ENCODE results near the gene PRRC2A.

The PRRC2A gene

DNA sequence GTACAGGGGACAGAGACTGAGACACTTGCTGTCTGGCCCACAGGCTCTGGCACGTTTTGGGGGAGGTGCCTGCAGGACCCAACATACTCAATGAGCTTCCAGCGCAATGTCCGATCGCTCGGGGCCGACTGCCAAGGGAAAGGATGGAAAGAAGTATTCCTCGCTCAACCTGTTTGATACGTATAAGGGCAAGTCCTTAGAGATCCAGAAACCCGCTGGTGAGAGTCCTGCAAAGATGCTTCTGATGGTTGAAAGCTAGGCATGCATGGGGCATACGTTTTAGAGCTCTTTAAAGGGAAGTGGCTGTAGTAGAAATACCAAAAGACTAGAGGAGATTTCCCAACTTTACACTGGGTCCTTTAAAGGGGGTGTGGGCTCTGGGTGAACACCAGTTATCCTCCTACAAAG lies 2.2 kb downstream of the PRRC2A start:
- DNase-seq, result no peak
- H3K9me3 Mint-ChIP-seq, result no peaks in the 10 kb centered on the region

DNA sequence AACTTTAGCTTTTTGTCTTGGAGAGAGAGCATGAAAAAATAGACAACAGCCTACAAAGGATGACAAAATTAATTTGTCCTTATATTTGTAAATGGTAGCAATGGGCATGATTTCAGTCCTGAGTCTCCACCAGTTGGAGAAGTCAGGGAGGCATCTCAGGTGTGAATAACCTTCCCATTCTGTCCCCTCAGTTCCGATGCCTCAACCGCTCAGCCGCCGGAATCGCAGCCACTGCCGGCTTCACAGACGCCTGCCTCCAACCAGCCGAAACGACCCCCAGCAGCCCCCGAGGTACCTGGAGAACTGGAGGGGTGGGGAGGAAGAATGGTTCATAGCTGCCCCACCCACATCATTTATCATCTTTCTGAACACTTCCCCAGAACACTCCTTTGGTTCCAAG lies 3.6 kb downstream of the PRRC2A start:
- peaks cover 71% of the 10 kb centered on the region for H3K36me3 Mint-ChIP-seq
- H3K27ac Mint-ChIP-seq, result no peak overlapping the region
- CTCF ChIA-PET, result interaction anchor here (0.9 kb wide), 1 partner anchor 26 kb away, joined by 3 read pairs; no protein-coding TSS in a partner anchor

More for the DNA sequence above, 2.2 kb downstream of the PRRC2A start:
- peaks cover 42% of the 10 kb centered on the region for H3K4me1 Mint-ChIP-seq
- CTCF ChIA-PET, result interaction anchor here (0.8 to 1.7 kb wide), 5 partner anchors 24 to 76 kb away, joined by 3 to 6 read pairs (median 4); partner anchors contain the start of gene ATP6V1G2
- H3K36me3 Mint-ChIP-seq, result peaks cover 58% of the 10 kb centered on the region
- H3K27me3 Mint-ChIP-seq, result no peaks in the 10 kb centered on the region
- peak overlapping the region; percentile 91 for H3K4me3 Mint-ChIP-seq
- H3K27ac Mint-ChIP-seq, result peak overlapping the region; percentile 94

GRCh38 chr6:31626952-31627351 lies 6.4 kb downstream of the PRRC2A start:
- Mint-ChIP-seq H3K4me3 (no peak overlapping the region), H3K4me1 (peaks cover 23% of the 10 kb centered on the region), H3K27me3 (no peaks in the 10 kb centered on the region), H3K9me3 (no peaks in the 10 kb centered on the region), H3K36me3 (peaks cover 82% of the 10 kb centered on the region), H3K27ac (no peak overlapping the region)
- no peak for DNase-seq
- CTCF ChIA-PET, result interaction anchor here (0.6 to 1.2 kb wide), 4 partner anchors 9 to 86 kb away, joined by 3 read pairs; partner anchors contain the start of gene NCR3

More for the DNA sequence above, 3.6 kb downstream of the PRRC2A start:
- H3K4me1 Mint-ChIP-seq, result peaks cover 37% of the 10 kb centered on the region
- DNase-seq, result no peak
- no peaks in the 10 kb centered on the region for H3K9me3 Mint-ChIP-seq
- no peaks in the 10 kb centered on the region for H3K27me3 Mint-ChIP-seq
- no peak overlapping the region for H3K4me3 Mint-ChIP-seq

DNA sequence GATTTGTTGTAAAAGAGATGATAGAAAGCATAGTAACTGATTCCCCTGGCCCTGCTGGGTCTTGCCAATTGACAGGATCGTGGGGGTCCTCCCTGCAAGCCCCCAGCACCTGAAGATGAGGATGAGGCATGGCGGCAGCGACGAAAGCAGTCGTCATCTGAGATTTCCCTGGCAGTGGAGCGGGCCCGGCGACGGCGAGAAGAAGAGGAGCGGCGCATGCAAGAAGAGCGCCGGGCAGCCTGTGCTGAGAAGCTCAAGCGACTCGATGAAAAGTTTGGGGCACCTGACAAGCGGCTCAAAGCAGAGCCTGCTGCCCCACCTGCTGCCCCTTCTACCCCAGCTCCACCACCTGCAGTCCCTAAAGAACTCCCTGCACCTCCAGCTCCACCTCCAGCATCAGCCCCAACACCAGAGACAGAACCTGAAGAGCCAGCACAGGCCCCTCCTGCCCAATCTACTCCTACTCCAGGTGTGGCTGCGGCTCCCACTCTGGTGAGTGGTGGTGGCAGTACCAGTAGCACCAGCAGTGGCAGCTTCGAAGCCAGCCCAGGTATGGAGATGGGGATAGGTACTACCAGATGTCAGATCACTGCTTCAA lies 7.3 kb downstream of the PRRC2A start:
- CTCF ChIA-PET, result interaction anchor here (0.8 kb wide), 1 partner anchor 87 kb away, joined by 3 read pairs; no protein-coding TSS in a partner anchor
- Mint-ChIP-seq H3K27ac (no peak overlapping the region), H3K4me1 (peaks cover 14% of the 10 kb centered on the region)

GRCh38 chr6:31629014-31629413 lies 8.5 kb downstream of the PRRC2A start:
- CTCF ChIA-PET, result interaction anchor here (1.3 kb wide), 1 partner anchor 11 kb away, joined by 3 read pairs; no protein-coding TSS in a partner anchor
- no peak overlapping the region for H3K4me3 Mint-ChIP-seq
- H3K4me1 Mint-ChIP-seq, result peaks cover 8% of the 10 kb centered on the region
- DNase-seq, result no peak
- H3K9me3 Mint-ChIP-seq, result no peaks in the 10 kb centered on the region
- H3K27me3 Mint-ChIP-seq, result no peaks in the 10 kb centered on the region
- H3K27ac Mint-ChIP-seq, result no peak overlapping the region
- H3K36me3 Mint-ChIP-seq, result peaks cover 80% of the 10 kb centered on the region

More for the DNA sequence above, 7.3 kb downstream of the PRRC2A start:
- Mint-ChIP-seq H3K9me3 (no peaks in the 10 kb centered on the region), H3K27me3 (no peaks in the 10 kb centered on the region), H3K36me3 (peaks cover 79% of the 10 kb centered on the region), H3K4me3 (no peak overlapping the region)
- no peak for DNase-seq

DNA sequence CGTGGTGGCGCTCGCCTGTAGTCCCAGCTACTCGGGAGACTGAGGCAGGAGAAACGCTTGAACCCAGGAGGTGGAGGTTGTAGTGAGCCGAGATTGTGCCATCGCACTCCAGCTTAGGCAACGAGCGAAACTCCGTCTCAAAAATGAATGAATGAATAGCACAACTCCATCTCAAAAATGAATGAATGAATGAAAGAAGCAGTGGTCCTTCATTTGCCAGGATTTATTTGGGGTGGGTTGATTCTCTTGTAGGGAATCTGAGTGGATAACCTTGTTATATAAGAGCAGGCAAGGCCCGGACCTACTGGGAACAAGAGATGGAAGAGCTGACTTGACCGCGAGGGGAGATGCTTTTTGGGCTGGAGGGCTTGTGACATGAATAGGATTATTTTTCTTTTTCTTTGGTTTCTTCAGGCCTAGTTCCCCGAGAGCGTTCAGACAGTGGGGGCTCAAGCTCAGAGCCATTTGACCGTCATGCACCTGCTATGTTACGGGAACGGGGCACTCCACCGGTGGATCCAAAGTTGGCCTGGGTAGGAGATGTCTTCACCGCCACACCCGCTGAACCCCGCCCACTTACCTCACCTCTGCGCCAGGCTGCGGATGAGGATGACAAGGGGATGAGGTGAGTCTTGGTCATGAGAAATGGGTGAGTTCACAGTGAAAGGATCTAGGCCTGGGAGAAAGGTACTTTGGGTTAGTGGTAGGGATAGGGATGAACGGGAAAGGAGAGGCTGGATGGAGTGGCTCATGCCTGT lies 9.8 kb downstream of the PRRC2A start:
- H3K27ac Mint-ChIP-seq, result no peak overlapping the region
- CTCF ChIA-PET, result interaction anchor here (1.3 kb wide), 1 partner anchor 10 kb away, joined by 3 read pairs; no protein-coding TSS in a partner anchor
- no peaks in the 10 kb centered on the region for H3K9me3 Mint-ChIP-seq
- peaks cover 5% of the 10 kb centered on the region for H3K4me1 Mint-ChIP-seq
- no peaks in the 10 kb centered on the region for H3K27me3 Mint-ChIP-seq
- H3K4me3 Mint-ChIP-seq, result no peak overlapping the region
- peaks cover 80% of the 10 kb centered on the region for H3K36me3 Mint-ChIP-seq
- no peak for DNase-seq

- CTCF ChIA-PET, result no interaction called here
- peaks cover 75% of the 10 kb centered on the region for H3K36me3 Mint-ChIP-seq
- no peak overlapping the region for H3K27ac Mint-ChIP-seq
- no peaks in the 10 kb centered on the region for H3K27me3 Mint-ChIP-seq
- no peak overlapping the region for H3K4me3 Mint-ChIP-seq
- peaks cover 5% of the 10 kb centered on the region for H3K4me1 Mint-ChIP-seq
- DNase-seq, result no peak
- no peaks in the 10 kb centered on the region for H3K9me3 Mint-ChIP-seq
Measured at GRCh38 chr6:31631209-31631608, 10.7 kb downstream of the PRRC2A start.

GRCh38 chr6:31631681-31632278 lies 11.3 kb downstream of the PRRC2A start:
- CTCF ChIA-PET, result no interaction called here
- peak overlapping the region; percentile 71 for H3K27ac Mint-ChIP-seq
- H3K4me1 Mint-ChIP-seq, result peaks cover 2% of the 10 kb centered on the region
- DNase-seq, result no peak
- no peak overlapping the region for H3K4me3 Mint-ChIP-seq
- no peaks in the 10 kb centered on the region for H3K27me3 Mint-ChIP-seq
- H3K36me3 Mint-ChIP-seq, result peaks cover 74% of the 10 kb centered on the region
- H3K9me3 Mint-ChIP-seq, result no peaks in the 10 kb centered on the region

DNA sequence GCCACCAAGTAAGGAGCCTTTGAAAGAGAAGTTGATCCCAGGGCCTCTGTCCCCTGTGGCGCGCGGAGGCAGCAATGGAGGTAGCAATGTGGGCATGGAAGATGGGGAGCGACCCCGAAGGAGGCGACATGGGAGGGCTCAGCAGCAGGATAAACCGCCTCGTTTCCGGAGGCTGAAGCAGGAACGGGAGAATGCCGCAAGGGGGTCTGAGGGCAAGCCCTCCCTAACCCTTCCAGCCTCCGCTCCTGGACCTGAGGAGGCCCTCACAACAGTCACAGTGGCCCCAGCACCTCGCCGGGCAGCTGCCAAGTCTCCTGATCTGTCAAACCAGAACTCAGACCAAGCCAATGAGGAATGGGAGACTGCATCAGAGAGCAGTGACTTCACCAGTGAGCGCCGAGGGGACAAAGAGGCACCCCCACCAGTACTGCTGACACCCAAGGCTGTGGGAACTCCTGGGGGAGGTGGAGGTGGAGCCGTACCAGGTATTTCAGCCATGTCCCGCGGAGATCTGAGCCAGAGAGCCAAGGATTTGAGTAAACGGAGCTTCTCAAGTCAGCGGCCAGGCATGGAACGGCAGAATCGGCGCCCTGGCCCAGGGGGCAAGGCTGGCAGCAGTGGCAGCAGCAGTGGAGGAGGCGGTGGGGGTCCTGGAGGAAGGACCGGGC lies 11.9 kb downstream of the PRRC2A start:
- Mint-ChIP-seq H3K27ac (peak overlapping the region; percentile 71), H3K4me1 (peaks cover 2% of the 10 kb centered on the region), H3K27me3 (no peaks in the 10 kb centered on the region), H3K36me3 (peaks cover 73% of the 10 kb centered on the region), H3K4me3 (no peak overlapping the region), H3K9me3 (no peaks in the 10 kb centered on the region)
- no peak for DNase-seq
- CTCF ChIA-PET, result interaction anchor here (1.2 kb wide), 1 partner anchor 198 kb away, joined by 6 read pairs; no protein-coding TSS in a partner anchor

GRCh38 chr6:31633447-31633846 lies 12.9 kb downstream of the PRRC2A start:
- no peak for DNase-seq
- CTCF ChIA-PET, result interaction anchor here (1.2 kb wide), 1 partner anchor 197 kb away, joined by 6 read pairs; no protein-coding TSS in a partner anchor
- Mint-ChIP-seq H3K4me1 (no peaks in the 10 kb centered on the region), H3K27me3 (no peaks in the 10 kb centered on the region), H3K9me3 (no peaks in the 10 kb centered on the region), H3K4me3 (no peak overlapping the region), H3K36me3 (peaks cover 68% of the 10 kb centered on the region), H3K27ac (no peak overlapping the region)

DNA sequence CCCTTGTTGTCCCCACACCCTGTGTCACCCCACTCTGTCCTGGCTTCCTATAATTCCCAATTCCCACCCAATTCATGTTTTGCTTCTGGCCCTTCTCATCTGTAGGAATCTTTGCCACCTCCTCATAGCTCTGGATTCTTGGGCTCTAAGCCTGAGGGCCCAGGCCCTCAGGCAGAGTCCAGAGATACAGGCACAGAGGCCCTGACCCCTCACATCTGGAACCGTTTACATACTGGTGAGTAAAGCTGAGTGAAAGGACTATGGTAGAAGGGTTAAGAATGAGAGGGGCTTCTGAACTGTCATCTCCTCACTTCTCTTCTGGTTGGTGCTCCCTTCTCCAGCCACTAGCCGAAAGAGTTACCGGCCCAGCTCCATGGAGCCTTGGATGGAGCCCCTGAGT lies 13.6 kb downstream of the PRRC2A start:
- H3K4me1 Mint-ChIP-seq, result no peaks in the 10 kb centered on the region
- DNase-seq, result no peak
- no peaks in the 10 kb centered on the region for H3K27me3 Mint-ChIP-seq
- H3K36me3 Mint-ChIP-seq, result peaks cover 67% of the 10 kb centered on the region
- H3K4me3 Mint-ChIP-seq, result no peak overlapping the region
- peak overlapping the region; percentile 25 for H3K27ac Mint-ChIP-seq
- CTCF ChIA-PET, result no interaction called here
- H3K9me3 Mint-ChIP-seq, result no peaks in the 10 kb centered on the region

- peak overlapping the region; percentile 9 for H3K27ac Mint-ChIP-seq
- peaks cover 65% of the 10 kb centered on the region for H3K36me3 Mint-ChIP-seq
- no peak overlapping the region for H3K4me3 Mint-ChIP-seq
Measured at GRCh38 chr6:31634969-31635575, 14.6 kb downstream of the PRRC2A start.

GRCh38 chr6:31636698-31637596 lies 16.4 kb downstream of the PRRC2A start:
- CTCF ChIA-PET, result no interaction called here
- Mint-ChIP-seq H3K9me3 (no peaks in the 10 kb centered on the region), H3K27me3 (no peaks in the 10 kb centered on the region), H3K36me3 (peaks cover 67% of the 10 kb centered on the region), H3K27ac (no peak overlapping the region), H3K4me1 (no peaks in the 10 kb centered on the region), H3K4me3 (no peak overlapping the region)
- DNase-seq, result no peak

More at GRCh38 chr6:31634969-31635575, 14.6 kb downstream of the PRRC2A start:
- Mint-ChIP-seq H3K27me3 (no peaks in the 10 kb centered on the region), H3K9me3 (no peaks in the 10 kb centered on the region), H3K4me1 (no peaks in the 10 kb centered on the region)
- no peak for DNase-seq
- CTCF ChIA-PET, result no interaction called here

All from activated naive CD4-positive, alpha-beta T cell treated with anti-CD3 and anti-CD28 coated beads, Interleukin-2, amount 10 ng/mL, durations not matched to agents 7 days and 5 days (primary cell).